Type B pancreatic cell (in vitro differentiated cells): ENCODE data around the gene TAF13. TPM values are rescaled to one million over a fixed set of nuclear protein-coding genes. Genes with fewer than 3 reads are reported as not detected.

Source experiments
- DNase-seq: peaks from one replicate; pipeline ENCODE4 v3.0.0; 2021; ENCODE audit warnings: mixed read lengths; ENCODE audit not compliant: unreplicated experiment; ENCODE audit errors: extremely low spot score
- H3K27ac Mint-ChIP-seq: 2 replicates; pipeline ENCODE4 v1.8.0; 2021; ENCODE audit warnings: mild to moderate bottlenecking, mixed read lengths
- H3K27me3 Mint-ChIP-seq: 2 replicates; pipeline ENCODE4 v1.8.0; 2021; ENCODE audit warnings: mixed read lengths
- H3K36me3 Mint-ChIP-seq: 2 replicates; pipeline ENCODE4 v1.8.0; 2021; ENCODE audit warnings: mixed read lengths
- H3K4me1 Mint-ChIP-seq: one replicate; pipeline ENCODE4 v1.8.0; 2021; ENCODE audit warnings: mixed read lengths; ENCODE audit not compliant: unreplicated experiment
- H3K4me3 Mint-ChIP-seq: 2 replicates; pipeline ENCODE4 v1.8.0; 2021; ENCODE audit warnings: mild to moderate bottlenecking, mixed read lengths
- H3K9me3 Mint-ChIP-seq: 2 replicates; pipeline ENCODE4 v1.8.0; 2021; ENCODE audit warnings: mixed read lengths
- CTCF ChIP-seq: fragments of 200-600 bp; sonication (generic); conservative IDR thresholded peaks from 2 replicates; pipeline ENCODE4 v1.5.0; 2021; ENCODE audit warnings: antibody characterized with exemption, mild to moderate bottlenecking
- total RNA-seq: library from RNA; stranded (reverse); gene quantifications from 2 replicates; pipeline ENCODE4 v1.2.1, GENCODE V29; 2021; ENCODE audit warnings: low replicate concordance

The TAF13 gene
- total RNA-seq, 1 donor from 2014 or later, result 30.0 TPM

- DNase-seq, result no peak
- Mint-ChIP-seq H3K27ac (peak overlapping the region; percentile 55), H3K27me3 (peaks cover 13% of the 10 kb centered on the region), H3K4me1 (no peaks in the 10 kb centered on the region), H3K9me3 (no peaks in the 10 kb centered on the region), H3K36me3 (no peaks in the 10 kb centered on the region), H3K4me3 (no peak overlapping the region)
- TF ChIP-seq CTCF, result no peak
Measured at GRCh38 chr1:109050228-109050995, 25.4 kb downstream of the TAF13 start.

- H3K4me3 Mint-ChIP-seq, result no peak overlapping the region
- peaks cover 13% of the 10 kb centered on the region for H3K27me3 Mint-ChIP-seq
- H3K4me1 Mint-ChIP-seq, result no peaks in the 10 kb centered on the region
- TF ChIP-seq CTCF, result no peak
- H3K9me3 Mint-ChIP-seq, result no peaks in the 10 kb centered on the region
- DNase-seq, result no peak
- no peak overlapping the region for H3K27ac Mint-ChIP-seq
- no peaks in the 10 kb centered on the region for H3K36me3 Mint-ChIP-seq
Measured at GRCh38 chr1:109048335-109048734, 27.5 kb downstream of the TAF13 start.

GRCh38 chr1:109047339-109047738, 28.5 kb downstream of the TAF13 start:
- H3K4me3 Mint-ChIP-seq, result no peak overlapping the region
- no peaks in the 10 kb centered on the region for H3K4me1 Mint-ChIP-seq
- no peak overlapping the region for H3K27ac Mint-ChIP-seq
- no peaks in the 10 kb centered on the region for H3K36me3 Mint-ChIP-seq
- no peaks in the 10 kb centered on the region for H3K9me3 Mint-ChIP-seq
- peaks cover 13% of the 10 kb centered on the region for H3K27me3 Mint-ChIP-seq
- TF ChIP-seq CTCF, result no peak
- peak; percentile 8 for DNase-seq

GRCh38 chr1:109046671-109047070, 29.1 kb downstream of the TAF13 start:
- no peak overlapping the region for H3K4me3 Mint-ChIP-seq
- no peaks in the 10 kb centered on the region for H3K4me1 Mint-ChIP-seq
- H3K27ac Mint-ChIP-seq, result no peak overlapping the region

GRCh38 chr1:109045595-109045994, 30.2 kb downstream of the TAF13 start:
- Mint-ChIP-seq H3K27ac (no peak overlapping the region), H3K4me1 (peaks cover 2% of the 10 kb centered on the region), H3K27me3 (peaks cover 11% of the 10 kb centered on the region), H3K4me3 (no peak overlapping the region), H3K36me3 (no peaks in the 10 kb centered on the region), H3K9me3 (no peaks in the 10 kb centered on the region)
- no peak for TF ChIP-seq CTCF
- DNase-seq, result no peak

More at GRCh38 chr1:109046671-109047070, 29.1 kb downstream of the TAF13 start:
- Mint-ChIP-seq H3K27me3 (peaks cover 13% of the 10 kb centered on the region), H3K9me3 (no peaks in the 10 kb centered on the region), H3K36me3 (no peaks in the 10 kb centered on the region)
- peak; percentile 11 for DNase-seq
- no peak for TF ChIP-seq CTCF
